Gastroesophageal sphincter (tissue), 4 donors: ENCODE data around the gene ACER2. TPM values are rescaled to one million over a fixed set of nuclear protein-coding genes. Genes with fewer than 3 reads are reported as not detected.

Experiments used
- ATAC-seq: fragments of 150-250 bp; one replicate; pipeline ENCODE4 v1.9.1; 2016; ENCODE audit warnings: mild to moderate bottlenecking, moderate library complexity
- H3K27ac ChIP-seq, 4 donors: fragments of 200-600 bp; sonication (generic) in 3 of 4; 1 replicate in 3 of 4; 2 replicates in 1 of 4; pipeline ENCODE4 v1.5.1; 2016 to 2019
- H3K27me3 ChIP-seq: fragments of 200-600 bp; sonication (generic); one replicate; pipeline ENCODE4 v1.5.1; 2019
- H3K36me3 ChIP-seq, 2 donors: fragments of 200-600 bp; sonication (generic); one replicate each; pipeline ENCODE4 v1.5.1; 2019; ENCODE audit warnings: control low read depth in 1 of 2
- H3K4me1 ChIP-seq, 3 donors: fragments of 200-600 bp; sonication (generic); 1 replicate in 2 of 3; 2 replicates in 1 of 3; pipeline ENCODE4 v1.5.1; 2016 to 2019; ENCODE audit warnings: control low read depth in 2 of 3
- H3K4me3 ChIP-seq, 2 donors: fragments of 200-600 bp; sonication (generic); one replicate each; pipeline ENCODE4 v1.5.1; 2019; ENCODE audit warnings: mild to moderate bottlenecking in 1 of 2, moderate library complexity in 1 of 2
- H3K9me3 ChIP-seq, 3 donors: fragments of 200-600 bp; sonication (generic); one replicate each; pipeline ENCODE4 v1.5.1; 2017 to 2019; ENCODE audit warnings: control low read depth in 2 of 3
- EP300 ChIP-seq: sonication (generic); formaldehyde crosslinking; IDR thresholded peaks from one replicate; pipeline ENCODE4 v1.6.1; 2017; ENCODE audit warnings: antibody characterized with exemption, mild to moderate bottlenecking
- POLR2A ChIP-seq, 2 donors: fragments of 450-650 bp; IDR thresholded peaks; one replicate each; pipeline ENCODE4 v1.6.1; 2017; ENCODE audit warnings: antibody characterized with exemption in 2 of 2, mild to moderate bottlenecking in 2 of 2, moderate library complexity in 1 of 2
- POLR2AphosphoS5 ChIP-seq: sonication (generic); formaldehyde crosslinking; IDR thresholded peaks from one replicate; pipeline ENCODE4 v1.6.1; 2017; ENCODE audit warnings: antibody characterized with exemption
- WGBS, 2 donors: methylation state at CpG; one replicate each; pipeline ENCODE4 v1.1.5; 2018; ENCODE audit warnings: low coverage in 1 of 2; 5-methylcytosine and 5-hydroxymethylcytosine counted together
- total RNA-seq, 4 donors: library from RNA; depleted of rRNA; stranded (reverse); fragments of >200 nt; gene quantifications; one replicate each; pipeline ENCODE4 v1.1.0, GENCODE V29; 2016
- TF ChIP-seq, protein P1 (sequence below), 4 experiments: fragments of 200-600 bp in 2 of 4; fragments of 450-650 bp in 2 of 4; sonication (generic) in 1 of 4; IDR thresholded peaks; one replicate each; pipeline ENCODE4 v1.5.1; 2017 to 2019; ENCODE audit warnings: antibody characterized with exemption in 4 of 4, mild to moderate bottlenecking in 2 of 4, moderate library complexity in 2 of 4

Gene ACER2
- total RNA-seq, 4 donors from 2014 or later = 2.4 to 6.1 (median 3.2) TPM

- Histone ChIP-seq H3K4me1 (peaks cover 0 to 11% (median 0%) of the 10 kb centered on the region in 3 donors), H3K27ac (no peak overlapping the region), H3K4me3 (no peak overlapping the region), H3K27me3 (peaks cover 6% of the 10 kb centered on the region), H3K9me3 (no peaks in the 10 kb centered on the region), H3K36me3 (no peaks in the 10 kb centered on the region)
- 78 to 100% methylated on average over 1 of the region's 1 CpG for WGBS, 2 donors
- no peak for TF ChIP-seq POLR2AphosphoS5
- TF ChIP-seq EP300 = no peak
- TF ChIP-seq, protein P1, sequence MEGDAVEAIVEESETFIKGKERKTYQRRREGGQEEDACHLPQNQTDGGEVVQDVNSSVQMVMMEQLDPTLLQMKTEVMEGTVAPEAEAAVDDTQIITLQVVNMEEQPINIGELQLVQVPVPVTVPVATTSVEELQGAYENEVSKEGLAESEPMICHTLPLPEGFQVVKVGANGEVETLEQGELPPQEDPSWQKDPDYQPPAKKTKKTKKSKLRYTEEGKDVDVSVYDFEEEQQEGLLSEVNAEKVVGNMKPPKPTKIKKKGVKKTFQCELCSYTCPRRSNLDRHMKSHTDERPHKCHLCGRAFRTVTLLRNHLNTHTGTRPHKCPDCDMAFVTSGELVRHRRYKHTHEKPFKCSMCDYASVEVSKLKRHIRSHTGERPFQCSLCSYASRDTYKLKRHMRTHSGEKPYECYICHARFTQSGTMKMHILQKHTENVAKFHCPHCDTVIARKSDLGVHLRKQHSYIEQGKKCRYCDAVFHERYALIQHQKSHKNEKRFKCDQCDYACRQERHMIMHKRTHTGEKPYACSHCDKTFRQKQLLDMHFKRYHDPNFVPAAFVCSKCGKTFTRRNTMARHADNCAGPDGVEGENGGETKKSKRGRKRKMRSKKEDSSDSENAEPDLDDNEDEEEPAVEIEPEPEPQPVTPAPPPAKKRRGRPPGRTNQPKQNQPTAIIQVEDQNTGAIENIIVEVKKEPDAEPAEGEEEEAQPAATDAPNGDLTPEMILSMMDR (IDR thresholded peaks at IDR 0.05) = no peak
- TF ChIP-seq POLR2A (IDR thresholded peaks at IDR 0.05) = no peak
- ATAC-seq = no peak
These were observed 88.5 kb downstream of the ACER2 start for GRCh38 chr9:19497276-19497675.

GRCh38 chr9:19498015-19498414 is 89.2 kb downstream of the ACER2 start:
- Histone ChIP-seq H3K9me3 (no peaks in the 10 kb centered on the region), H3K36me3 (no peaks in the 10 kb centered on the region), H3K4me3 (no peak overlapping the region), H3K27me3 (peaks cover 6% of the 10 kb centered on the region), H3K27ac (no peak overlapping the region), H3K4me1 (peaks cover 0 to 7% (median 0%) of the 10 kb centered on the region in 3 donors)
- no peak for ATAC-seq
- TF ChIP-seq POLR2AphosphoS5 (no peak), EP300 (no peak), POLR2A (IDR thresholded peaks at IDR 0.05) (no peak)
- TF ChIP-seq, protein P1 (IDR thresholded peaks at IDR 0.05) = no peak

Other genes with a start within 250 kb of the ACER2 start
- gene DENND4C, start 178.3 kb upstream of the ACER2 start, total RNA-seq = 100 to 1,000 TPM in 1 of 4 donors, 10 to 100 TPM in 3; 72.9 to 117 (median 81.9) TPM
- gene RPS6, start 28.8 kb upstream of the ACER2 start, total RNA-seq = 1,000 to 10,000 TPM in 3 of 4 donors, 100 to 1,000 TPM in 1; 957 to 1,607 (median 1,398) TPM